ENCODE data around the gene ACTR3C.

The ACTR3C gene

GRCh38 chr7:150369748-150370501 is 46.6 kb upstream of the ACTR3C start:
- peak overlapping the region; percentile 83 for H3K4me3 ChIP-seq (ENCODE audit: low read depth, low read length)
- no peak for DNase-seq
- TF ChIP-seq CTCF (IDR thresholded peaks at IDR 0.05; ENCODE audit: low read depth, low read length, missing control alignments), result no peak
- H3K27ac ChIP-seq, result peak overlapping the region; percentile 70
- no peaks in the 10 kb centered on the region for H3K27me3 ChIP-seq (replicated peaks)
- in situ Hi-C loops (cut with HindIII; ENCODE audit: low pct_ligation_motif_present, low sequenced_read_pairs), result no loop called here
- peaks cover 30% of the 10 kb centered on the region for H3K36me3 ChIP-seq (replicated peaks)

- in situ Hi-C loops (cut with HindIII; ENCODE audit: low pct_ligation_motif_present, low sequenced_read_pairs), result no loop called here
- no peaks in the 10 kb centered on the region for H3K27me3 ChIP-seq (replicated peaks)
- H3K36me3 ChIP-seq (replicated peaks), result peaks cover 27% of the 10 kb centered on the region
- TF ChIP-seq CTCF (IDR thresholded peaks at IDR 0.05; ENCODE audit: low read depth, low read length, missing control alignments), result no peak
- H3K27ac ChIP-seq, result peak overlapping the region; percentile 70
- H3K4me3 ChIP-seq (ENCODE audit: low read depth, low read length), result peak overlapping the region; percentile 83
- peak; percentile 44 for DNase-seq
These were observed 45.8 kb upstream of the ACTR3C start for GRCh38 chr7:150368884-150369747.

- peak; percentile 58 for DNase-seq
- no peak for TF ChIP-seq CTCF (IDR thresholded peaks at IDR 0.05; ENCODE audit: low read depth, low read length, missing control alignments)
- Histone ChIP-seq H3K4me3 (ENCODE audit: low read depth, low read length) (peak within 1 kb of the TSS; percentile 83), H3K27me3 (replicated peaks) (no peaks in the 10 kb centered on the region), H3K27ac (peak within 1 kb of the TSS; percentile 70), H3K36me3 (replicated peaks) (peaks cover 20% of the 10 kb centered on the region)
- in situ Hi-C loops (cut with HindIII; ENCODE audit: low pct_ligation_motif_present, low sequenced_read_pairs), result no loop called here
These were observed 44.9 kb upstream of the ACTR3C start, which contains the start of gene REPIN1 for GRCh38 chr7:150368096-150368883. TSS of gene REPIN1 (plus strand) at chr7:150368822. CDS start at chr7:150369712, 890 bp downstream.

GRCh38 chr7:150367677-150368095 is 44.3 kb upstream of the ACTR3C start:
- no peak for DNase-seq
- no peak overlapping the region for H3K27ac ChIP-seq

More at GRCh38 chr7:150367677-150368095, 44.3 kb upstream of the ACTR3C start:
- no peaks in the 10 kb centered on the region for H3K27me3 ChIP-seq (replicated peaks)
- peaks cover 14% of the 10 kb centered on the region for H3K36me3 ChIP-seq (replicated peaks)
- TF ChIP-seq CTCF (IDR thresholded peaks at IDR 0.05; ENCODE audit: low read depth, low read length, missing control alignments), result no peak
- peak overlapping the region; percentile 83 for H3K4me3 ChIP-seq (ENCODE audit: low read depth, low read length)
- in situ Hi-C loops (cut with HindIII; ENCODE audit: low pct_ligation_motif_present, low sequenced_read_pairs), result no loop called here

Measured in brain microvascular endothelial cell (primary cell).